ENCODE data around the gene DCTN1.

Gene DCTN1

GRCh38 chr2:74368499-74368898 lies 11.6 kb downstream of the DCTN1 start:
- TF ChIP-seq CTCF (conservative IDR thresholded peaks at IDR 0.05), result no peak
- no peak overlapping the region for H3K27ac ChIP-seq

- H3K27ac ChIP-seq, result no peak overlapping the region
- TF ChIP-seq CTCF (conservative IDR thresholded peaks at IDR 0.05), result no peak
Observed at GRCh38 chr2:74367789-74368188, 12.3 kb downstream of the DCTN1 start.

GRCh38 chr2:74366036-74366435 lies 14.1 kb downstream of the DCTN1 start:
- TF ChIP-seq CTCF (conservative IDR thresholded peaks at IDR 0.05), result no peak
- H3K27ac ChIP-seq, result no peak overlapping the region

- no peak overlapping the region for H3K27ac ChIP-seq
- TF ChIP-seq CTCF (conservative IDR thresholded peaks at IDR 0.05), result no peak
Observed at GRCh38 chr2:74364533-74365505, 15.3 kb downstream of the DCTN1 start.

- H3K27ac ChIP-seq, result no peak overlapping the region
- no peak for TF ChIP-seq CTCF (conservative IDR thresholded peaks at IDR 0.05)
Observed at GRCh38 chr2:74361327-74361726, 18.8 kb downstream of the DCTN1 start.

GRCh38 chr2:74357627-74358026 lies 22.5 kb downstream of the DCTN1 start:
- no peak for TF ChIP-seq CTCF (conservative IDR thresholded peaks at IDR 0.05)
- no peak overlapping the region for H3K27ac ChIP-seq

GRCh38 chr2:74349889-74350288 lies 30.2 kb downstream of the DCTN1 start:
- TF ChIP-seq CTCF (conservative IDR thresholded peaks at IDR 0.05), result no peak
- H3K27ac ChIP-seq, result no peak overlapping the region
